Rectal smooth muscle tissue (tissue), 1 donor: ENCODE measurements around the gene ANKK1.

Experiments used
- H3K27ac ChIP-seq: one replicate; pipeline ENCODE4 v1.7.0; 2013; ENCODE audit warnings: low read depth, low read length, inconsistent platforms
- H3K27me3 ChIP-seq: one replicate; pipeline ENCODE4 v1.7.0; 2013; ENCODE audit warnings: low read length; ENCODE audit not compliant: control insufficient read depth, insufficient read depth
- H3K36me3 ChIP-seq: one replicate; pipeline ENCODE4 v1.7.0; 2013; ENCODE audit warnings: low read length; ENCODE audit not compliant: control insufficient read depth, insufficient read depth
- H3K4me1 ChIP-seq: one replicate; pipeline ENCODE4 v1.7.0; 2013; ENCODE audit warnings: low read length; ENCODE audit not compliant: control insufficient read depth, insufficient read depth
- H3K4me3 ChIP-seq: one replicate; pipeline ENCODE4 v1.7.0; 2013; ENCODE audit warnings: low read length
- H3K9ac ChIP-seq: one replicate; pipeline ENCODE4 v1.7.0; 2013; ENCODE audit warnings: low read length

Gene ANKK1

DNA sequence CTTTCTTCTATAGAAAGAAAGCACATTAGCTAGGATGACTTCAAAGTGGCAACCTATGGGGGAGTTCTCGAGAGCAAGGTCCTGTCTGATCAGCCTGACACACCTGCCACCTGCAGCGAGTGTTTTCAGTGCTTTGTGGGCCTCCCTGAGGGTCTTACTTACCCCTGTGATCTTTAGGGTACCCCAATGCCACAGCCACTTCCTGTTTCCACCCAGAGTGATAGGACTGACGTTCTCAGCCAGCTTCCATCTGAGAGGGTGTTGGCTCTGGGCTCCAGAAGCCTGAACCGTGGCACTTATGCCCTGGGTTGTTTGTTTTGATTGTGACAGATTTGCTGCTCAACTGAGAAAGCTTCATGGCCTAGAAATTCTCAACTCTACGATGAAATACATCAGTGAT lies 21.7 kb upstream of the ANKK1 start:
- no peak overlapping the region for H3K27ac ChIP-seq
- H3K4me1 ChIP-seq = no peaks in the 10 kb centered on the region
- H3K27me3 ChIP-seq = no peaks in the 10 kb centered on the region
- H3K4me3 ChIP-seq = no peak overlapping the region
- no peak overlapping the region for H3K9ac ChIP-seq
- peaks cover 15% of the 10 kb centered on the region for H3K36me3 ChIP-seq

DNA sequence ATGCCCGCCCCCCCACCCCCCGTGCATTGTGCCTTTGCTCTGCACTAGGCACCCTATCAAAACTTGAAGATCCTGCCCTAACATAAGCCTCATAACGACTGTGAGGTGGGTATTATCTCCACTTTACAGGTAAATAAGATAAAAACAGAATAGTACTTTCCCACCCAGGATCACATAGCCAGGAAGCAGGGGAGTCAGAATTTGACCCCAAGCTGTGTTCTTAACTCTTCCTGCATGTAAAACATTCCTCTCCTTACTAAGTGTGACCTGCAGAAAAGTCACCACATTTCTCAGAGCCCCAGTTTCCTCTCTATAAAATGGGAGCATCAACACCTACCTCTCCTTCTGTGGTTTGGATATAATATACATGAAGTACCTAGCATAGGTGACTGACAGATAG lies 18.2 kb upstream of the ANKK1 start:
- H3K27me3 ChIP-seq = no peaks in the 10 kb centered on the region

DNA sequence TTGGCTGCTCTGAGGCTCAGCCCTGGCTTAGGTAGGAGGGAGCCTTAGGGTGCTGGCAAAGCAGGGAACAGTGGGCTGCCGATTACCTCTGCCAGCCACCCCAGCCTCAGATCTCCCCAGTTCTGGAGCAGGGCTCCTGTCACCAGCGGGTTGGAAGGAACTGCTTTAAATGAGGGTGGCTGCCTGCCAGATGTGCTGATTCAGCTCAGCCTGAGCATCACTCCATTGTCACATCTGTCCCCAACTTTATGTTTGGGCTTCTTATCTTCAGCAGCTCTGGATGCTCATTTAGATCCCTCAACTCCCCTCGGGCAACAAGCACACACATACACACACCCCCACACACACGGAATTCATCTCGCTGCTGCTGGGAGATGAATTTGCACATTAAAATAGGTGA lies 16.9 kb upstream of the ANKK1 start:
- Histone ChIP-seq H3K27ac (no peak overlapping the region), H3K4me1 (no peaks in the 10 kb centered on the region), H3K4me3 (no peak overlapping the region), H3K36me3 (peaks cover 5% of the 10 kb centered on the region), H3K27me3 (no peaks in the 10 kb centered on the region), H3K9ac (no peak overlapping the region)

More for the DNA sequence above, 18.2 kb upstream of the ANKK1 start:
- no peak overlapping the region for H3K4me3 ChIP-seq
- no peak overlapping the region for H3K27ac ChIP-seq
- H3K4me1 ChIP-seq = no peaks in the 10 kb centered on the region
- peaks cover 7% of the 10 kb centered on the region for H3K36me3 ChIP-seq
- no peak overlapping the region for H3K9ac ChIP-seq

DNA sequence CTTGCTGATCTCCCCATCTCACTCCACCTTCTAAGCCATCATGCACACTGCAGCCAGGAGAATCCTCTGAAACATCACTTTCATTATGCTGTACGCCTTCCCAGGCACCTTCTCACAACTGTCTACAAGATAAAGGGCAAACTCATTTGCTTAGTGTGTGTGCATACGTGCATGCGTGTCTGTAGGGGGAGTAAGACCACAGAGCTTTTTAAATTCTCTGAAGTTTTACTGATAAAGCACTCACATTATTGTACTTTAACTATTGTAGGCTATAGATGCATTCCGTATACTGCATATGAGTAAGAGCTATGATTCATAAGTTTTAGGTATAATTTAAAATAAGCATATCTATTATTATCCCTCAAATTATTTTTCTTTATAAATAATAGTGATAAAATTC lies 15.3 kb upstream of the ANKK1 start:
- H3K4me3 ChIP-seq = no peak overlapping the region
- H3K9ac ChIP-seq = no peak overlapping the region
- H3K27me3 ChIP-seq = no peaks in the 10 kb centered on the region
- H3K36me3 ChIP-seq = peaks cover 5% of the 10 kb centered on the region
- H3K4me1 ChIP-seq = no peaks in the 10 kb centered on the region
- no peak overlapping the region for H3K27ac ChIP-seq

DNA sequence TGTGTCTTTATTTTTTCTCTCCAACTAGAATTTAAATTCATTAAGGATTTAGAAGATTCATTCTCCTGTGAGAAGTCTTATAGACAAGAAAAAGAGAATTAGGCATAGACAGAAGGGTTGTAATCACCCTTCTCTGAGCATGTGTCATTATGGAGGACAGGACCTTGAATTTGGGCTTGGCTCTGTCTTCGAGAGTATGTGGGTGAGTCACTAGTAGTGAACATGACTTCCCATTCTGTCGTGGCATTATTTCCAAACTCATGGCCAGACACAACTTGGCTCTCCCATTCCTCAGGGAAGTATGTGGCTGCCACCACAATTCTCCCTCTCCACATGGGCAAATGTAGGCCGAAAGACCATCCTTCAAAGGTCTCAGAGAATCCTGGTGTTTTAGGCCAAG lies 14.3 kb upstream of the ANKK1 start:
- Histone ChIP-seq H3K9ac (no peak overlapping the region), H3K27ac (no peak overlapping the region), H3K27me3 (no peaks in the 10 kb centered on the region), H3K36me3 (peaks cover 4% of the 10 kb centered on the region), H3K4me3 (no peak overlapping the region), H3K4me1 (no peaks in the 10 kb centered on the region)

DNA sequence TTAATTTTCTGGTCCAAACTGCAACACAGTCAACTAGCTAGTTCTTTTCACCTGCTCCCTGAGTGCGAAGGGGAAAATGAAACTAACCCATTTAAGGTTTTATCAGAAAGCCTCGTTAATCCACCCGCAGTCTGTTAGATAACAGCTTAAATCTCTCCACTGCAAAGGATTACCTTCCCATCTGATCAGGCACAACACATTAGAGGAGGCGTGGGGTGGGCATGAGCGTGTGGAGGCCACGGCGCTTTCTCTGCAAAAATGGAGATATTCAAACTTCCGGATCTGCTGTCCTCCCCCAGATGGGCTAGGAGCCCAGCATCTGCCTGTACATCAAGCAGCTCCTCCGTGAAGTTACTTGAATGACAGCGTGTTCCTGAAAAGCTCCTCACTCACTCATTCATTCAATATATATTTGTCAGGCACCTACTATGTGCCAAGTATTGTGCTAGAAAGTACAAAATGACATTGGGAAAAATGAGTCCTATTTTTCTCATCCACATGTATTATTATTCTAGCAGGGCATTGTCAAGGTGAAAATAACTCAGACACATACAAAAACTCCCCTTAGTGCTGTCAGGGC lies 13.5 kb upstream of the ANKK1 start:
- no peaks in the 10 kb centered on the region for H3K36me3 ChIP-seq
- no peaks in the 10 kb centered on the region for H3K27me3 ChIP-seq
- H3K4me3 ChIP-seq = no peak overlapping the region
- H3K4me1 ChIP-seq = no peaks in the 10 kb centered on the region
- no peak overlapping the region for H3K27ac ChIP-seq
- H3K9ac ChIP-seq = no peak overlapping the region

DNA sequence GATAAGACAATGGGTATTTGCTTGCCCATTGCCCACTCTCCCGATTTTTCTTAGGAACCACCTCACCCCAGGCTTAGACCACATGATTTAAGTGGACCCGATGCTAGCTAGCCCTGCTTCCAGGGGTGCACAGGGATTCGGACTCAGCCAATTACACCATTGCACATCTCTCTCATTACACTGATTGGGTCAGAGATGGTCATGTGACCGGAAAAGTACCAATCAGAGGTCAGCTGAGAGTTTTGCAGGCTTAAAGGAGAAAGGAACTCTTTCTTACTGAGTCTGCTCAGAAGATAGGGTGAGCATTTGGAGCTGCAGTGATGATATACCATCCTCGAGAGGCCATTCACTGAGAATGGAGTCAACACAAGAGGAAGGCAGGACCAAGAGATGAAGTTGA lies 12.2 kb upstream of the ANKK1 start:
- Histone ChIP-seq H3K27ac (no peak overlapping the region), H3K4me1 (no peaks in the 10 kb centered on the region), H3K9ac (no peak overlapping the region), H3K4me3 (no peak overlapping the region), H3K27me3 (no peaks in the 10 kb centered on the region), H3K36me3 (no peaks in the 10 kb centered on the region)

DNA sequence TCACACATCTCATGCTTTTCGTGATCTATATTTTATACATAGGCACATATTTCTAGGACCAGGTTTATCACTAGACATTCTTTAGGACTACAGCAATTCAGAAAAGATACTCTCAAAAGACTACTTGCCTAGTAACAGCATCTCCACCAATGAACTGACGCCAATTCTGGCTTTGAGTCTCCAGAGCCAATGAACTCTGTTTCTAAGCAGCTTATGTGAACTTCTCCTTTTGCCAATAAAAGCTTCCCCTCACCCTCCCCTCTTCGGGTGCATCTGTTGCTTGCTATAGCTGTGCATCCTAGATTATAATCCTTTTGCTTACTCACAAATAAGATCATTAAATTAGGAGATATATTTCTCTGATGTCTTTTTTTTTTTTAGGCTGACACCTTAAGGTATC lies 11.4 kb upstream of the ANKK1 start:
- H3K36me3 ChIP-seq = no peaks in the 10 kb centered on the region
- H3K9ac ChIP-seq = no peak overlapping the region
- H3K4me3 ChIP-seq = no peak overlapping the region
- no peaks in the 10 kb centered on the region for H3K4me1 ChIP-seq
- no peaks in the 10 kb centered on the region for H3K27me3 ChIP-seq
- no peak overlapping the region for H3K27ac ChIP-seq

DNA sequence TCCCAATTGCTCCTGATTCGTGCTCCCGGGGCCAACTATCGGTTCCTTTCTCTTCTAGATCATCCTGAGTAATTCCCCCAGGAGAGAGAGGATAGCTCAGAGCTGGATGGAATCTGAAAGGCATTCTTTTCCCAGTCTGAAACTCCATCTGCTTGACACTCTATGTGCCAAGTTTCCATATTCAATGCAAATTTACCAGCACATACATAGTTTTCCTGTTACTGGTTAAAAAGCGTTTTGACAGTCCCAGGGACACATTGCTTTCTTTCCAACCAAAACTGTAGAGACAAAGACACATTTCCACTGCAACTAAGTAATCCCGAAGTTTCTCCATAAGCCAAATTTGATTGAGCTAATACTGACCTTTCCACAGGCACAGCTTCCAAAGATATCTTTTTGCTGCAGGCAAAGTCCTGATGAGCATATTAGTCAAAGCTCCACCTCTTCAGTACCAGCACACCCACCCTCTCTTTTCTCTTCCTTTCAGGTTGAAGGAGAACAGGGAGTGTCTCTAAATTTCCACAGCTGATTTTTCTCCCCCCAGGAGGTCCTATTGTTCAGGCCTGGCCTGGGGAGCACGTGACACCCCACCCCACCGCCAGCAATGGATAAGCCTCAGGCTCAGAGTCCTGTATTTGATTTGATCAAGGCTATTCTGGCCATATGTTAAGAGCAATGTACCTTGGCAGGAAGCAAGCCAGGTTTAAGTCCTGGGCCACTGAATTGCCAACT lies 9.7 kb upstream of the ANKK1 start:
- Histone ChIP-seq H3K4me3 (no peak overlapping the region), H3K4me1 (no peaks in the 10 kb centered on the region), H3K27me3 (no peaks in the 10 kb centered on the region), H3K36me3 (no peaks in the 10 kb centered on the region), H3K27ac (no peak overlapping the region), H3K9ac (no peak overlapping the region)

DNA sequence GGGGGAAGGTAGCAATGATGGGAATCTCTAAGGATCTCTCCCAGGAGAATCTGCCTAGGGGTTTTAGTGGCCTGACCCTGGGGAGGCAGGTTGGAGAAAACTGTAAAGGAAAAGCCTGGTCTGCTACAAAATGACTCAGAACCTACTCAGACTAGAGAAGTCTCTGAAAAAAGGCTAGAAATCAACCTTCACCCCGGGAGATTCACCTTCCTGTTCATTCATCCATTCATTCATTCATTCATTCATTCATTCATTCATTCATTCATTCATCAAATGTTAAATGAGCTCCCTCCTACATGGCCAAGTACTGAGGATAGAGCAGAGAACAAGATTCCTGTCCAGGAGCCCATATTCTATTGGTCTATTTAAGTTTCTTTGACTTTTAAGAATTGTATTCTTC lies 8.9 kb upstream of the ANKK1 start:
- no peaks in the 10 kb centered on the region for H3K4me1 ChIP-seq
- no peak overlapping the region for H3K27ac ChIP-seq
- no peaks in the 10 kb centered on the region for H3K27me3 ChIP-seq
- H3K4me3 ChIP-seq = no peak overlapping the region
- no peaks in the 10 kb centered on the region for H3K36me3 ChIP-seq
- no peak overlapping the region for H3K9ac ChIP-seq

DNA sequence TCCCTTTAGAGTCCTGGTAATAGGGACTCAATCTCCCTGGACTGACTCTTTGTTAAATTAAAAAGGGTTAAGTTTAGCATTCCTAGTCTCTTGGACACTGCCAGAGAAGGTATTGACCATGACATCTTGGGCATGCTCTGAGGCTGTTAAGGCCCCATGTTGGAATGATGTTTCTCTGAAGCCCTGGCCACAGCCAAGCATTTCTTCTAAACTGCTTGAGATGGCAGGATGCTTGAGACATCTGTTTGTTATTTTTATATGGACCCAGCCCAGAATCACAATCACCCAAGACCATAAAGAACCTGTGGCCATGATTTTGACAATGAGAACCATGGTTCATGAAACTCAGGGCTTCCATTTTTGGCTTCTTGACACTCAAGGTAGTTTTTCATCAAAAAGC lies 5.5 kb upstream of the ANKK1 start:
- no peak overlapping the region for H3K4me3 ChIP-seq
- H3K4me1 ChIP-seq = no peaks in the 10 kb centered on the region
- H3K36me3 ChIP-seq = no peaks in the 10 kb centered on the region
- no peak overlapping the region for H3K27ac ChIP-seq
- H3K27me3 ChIP-seq = no peaks in the 10 kb centered on the region
- H3K9ac ChIP-seq = no peak overlapping the region

DNA sequence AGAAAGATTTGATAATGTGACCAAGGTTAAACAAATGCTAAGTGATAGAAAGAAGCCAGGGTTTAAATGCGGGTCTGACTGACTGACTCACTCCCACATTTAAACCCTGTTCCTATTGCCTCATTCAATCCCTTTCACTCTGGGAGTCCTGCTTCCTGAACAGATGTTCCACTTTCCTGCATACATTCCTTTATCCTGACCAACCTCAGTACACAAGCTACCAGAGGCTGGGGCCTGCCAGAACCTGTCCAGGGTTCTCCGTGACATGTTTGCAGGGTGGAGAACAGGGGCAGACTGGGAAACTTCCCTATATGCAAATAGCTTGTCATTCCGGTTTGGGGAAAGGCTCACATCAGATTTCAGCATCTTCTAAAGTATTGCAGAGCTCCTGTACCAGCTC lies 3.0 kb upstream of the ANKK1 start:
- no peak overlapping the region for H3K9ac ChIP-seq
- no peak overlapping the region for H3K27ac ChIP-seq
- peaks cover 5% of the 10 kb centered on the region for H3K27me3 ChIP-seq
- no peaks in the 10 kb centered on the region for H3K36me3 ChIP-seq
- H3K4me1 ChIP-seq = no peaks in the 10 kb centered on the region
- no peak overlapping the region for H3K4me3 ChIP-seq

DNA sequence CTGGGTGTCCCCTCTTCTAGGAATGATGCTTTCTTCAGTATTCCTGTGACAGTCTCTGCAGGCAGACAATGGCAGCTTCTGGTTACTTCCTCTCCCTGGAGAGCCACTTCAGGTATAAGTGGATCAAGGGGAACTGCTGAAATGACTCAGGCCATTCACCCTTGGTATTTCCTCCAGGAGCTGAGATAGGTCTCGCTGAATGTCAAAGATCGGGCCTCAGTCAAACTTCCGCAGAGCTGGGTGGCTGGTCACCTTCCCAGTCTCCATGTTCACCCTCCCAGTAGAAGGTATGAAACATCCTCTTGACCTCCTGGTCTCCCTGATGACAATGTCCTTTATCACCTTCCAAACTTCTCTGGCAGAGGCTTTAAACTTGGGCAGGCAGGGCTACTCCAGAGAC lies 1.8 kb upstream of the ANKK1 start:
- H3K4me3 ChIP-seq = no peak overlapping the region
- no peaks in the 10 kb centered on the region for H3K4me1 ChIP-seq
- peaks cover 5% of the 10 kb centered on the region for H3K27me3 ChIP-seq
- no peak overlapping the region for H3K27ac ChIP-seq
- H3K9ac ChIP-seq = no peak overlapping the region
- H3K36me3 ChIP-seq = no peaks in the 10 kb centered on the region
